Tibial nerve (tissue), 4 donors: Measurements from ENCODE around the gene CLCN2. TPM values are rescaled to one million over a fixed set of nuclear protein-coding genes. Genes with fewer than 3 reads are reported as not detected.

Experiments used
- DNase-seq, 2 donors: peaks; one replicate each; pipeline ENCODE4 v3.0.0-alpha.2; 2019; ENCODE audit warnings: low spot score in 2 of 2
- H3K27ac ChIP-seq, 4 donors: fragments of 200-600 bp; sonication (generic) in 3 of 4; one replicate each; pipeline ENCODE4 v1.5.1; 2017 to 2019; ENCODE audit warnings: mild to moderate bottlenecking in 1 of 4
- H3K27me3 ChIP-seq, 2 donors: fragments of 200-600 bp; sonication (generic) in 1 of 2; one replicate each; pipeline versions ENCODE4 v1.5.1 to v1.6.0; 2017 to 2019
- H3K36me3 ChIP-seq, 3 donors: fragments of 200-600 bp; sonication (generic); one replicate each; pipeline ENCODE4 v1.5.1; 2018 to 2019
- H3K4me1 ChIP-seq, 4 donors: fragments of 200-600 bp; sonication (generic) in 3 of 4; one replicate each; pipeline ENCODE4 v1.5.1; 2017 to 2019
- H3K4me3 ChIP-seq, 4 donors: fragments of 200-600 bp; sonication (generic) in 3 of 4; one replicate each; pipeline ENCODE4 v1.5.1; 2017 to 2019; ENCODE audit warnings: mild to moderate bottlenecking in 1 of 4, moderate library complexity in 1 of 4
- H3K9me3 ChIP-seq, 4 donors: fragments of 200-600 bp; sonication (generic) in 3 of 4; one replicate each; pipeline ENCODE4 v1.5.1; 2017 to 2019
- EP300 ChIP-seq, 2 donors: sonication (generic); formaldehyde crosslinking; IDR thresholded peaks; one replicate each; pipeline ENCODE4 v1.6.1; 2017; ENCODE audit warnings: antibody characterized with exemption in 2 of 2, mild to moderate bottlenecking in 1 of 2
- POLR2A ChIP-seq, 2 donors: fragments of 450-650 bp; IDR thresholded peaks; one replicate each; pipeline ENCODE4 v1.6.1; 2017; ENCODE audit warnings: antibody characterized with exemption in 2 of 2, mild to moderate bottlenecking in 2 of 2, moderate library complexity in 2 of 2
- WGBS, 2 donors: methylation state at CpG; one replicate each; pipeline ENCODE4 v1.1.5; 2018; 5-methylcytosine and 5-hydroxymethylcytosine counted together
- small RNA-seq: library from RNA; depleted of rRNA; stranded (forward); fragments of <200 nt; gene quantifications from one replicate; pipeline ENCODE3, GENCODE V24; 2016
- total RNA-seq, 4 donors: library from RNA; depleted of rRNA; stranded (reverse); fragments of >200 nt; gene quantifications; one replicate each; pipeline ENCODE4 v1.1.0, GENCODE V29; 2016
- TF ChIP-seq, protein P1 (sequence below), 5 experiments: fragments of 200-600 bp in 3 of 5; fragments of 450-650 bp in 2 of 5; sonication (generic) in 3 of 5; IDR thresholded peaks; one replicate each; pipeline ENCODE4 v1.5.1; 2016 to 2019; ENCODE audit warnings: antibody characterized with exemption in 5 of 5, mild to moderate bottlenecking in 3 of 5, moderate library complexity in 2 of 5

Gene CLCN2
- total RNA-seq, 4 donors from 2014 or later = 51.3 to 86.3 (median 54.9) TPM

DNA sequence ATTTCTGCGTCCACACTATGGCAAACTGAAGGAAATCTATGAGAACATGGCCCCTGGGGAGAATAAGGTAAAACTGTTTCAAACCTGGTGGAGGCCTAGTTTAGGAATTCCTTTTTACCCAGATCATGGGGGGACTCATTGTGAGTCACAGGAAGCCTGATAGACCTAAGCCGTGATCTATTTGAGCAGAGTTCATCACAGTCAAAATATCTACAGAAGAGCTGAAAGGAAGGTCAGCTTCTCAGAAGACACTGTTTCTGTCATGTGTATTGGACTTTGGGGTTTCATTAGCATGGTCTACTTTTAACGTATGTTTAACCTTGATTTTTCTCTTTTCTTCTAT is 61.1 kb downstream of the CLCN2 start:
- no peak overlapping the region for H3K27ac ChIP-seq
- H3K27me3 ChIP-seq = no peaks in the 10 kb centered on the region
- no peak for TF ChIP-seq POLR2A (IDR thresholded peaks at IDR 0.05)
- TF ChIP-seq, protein P1, sequence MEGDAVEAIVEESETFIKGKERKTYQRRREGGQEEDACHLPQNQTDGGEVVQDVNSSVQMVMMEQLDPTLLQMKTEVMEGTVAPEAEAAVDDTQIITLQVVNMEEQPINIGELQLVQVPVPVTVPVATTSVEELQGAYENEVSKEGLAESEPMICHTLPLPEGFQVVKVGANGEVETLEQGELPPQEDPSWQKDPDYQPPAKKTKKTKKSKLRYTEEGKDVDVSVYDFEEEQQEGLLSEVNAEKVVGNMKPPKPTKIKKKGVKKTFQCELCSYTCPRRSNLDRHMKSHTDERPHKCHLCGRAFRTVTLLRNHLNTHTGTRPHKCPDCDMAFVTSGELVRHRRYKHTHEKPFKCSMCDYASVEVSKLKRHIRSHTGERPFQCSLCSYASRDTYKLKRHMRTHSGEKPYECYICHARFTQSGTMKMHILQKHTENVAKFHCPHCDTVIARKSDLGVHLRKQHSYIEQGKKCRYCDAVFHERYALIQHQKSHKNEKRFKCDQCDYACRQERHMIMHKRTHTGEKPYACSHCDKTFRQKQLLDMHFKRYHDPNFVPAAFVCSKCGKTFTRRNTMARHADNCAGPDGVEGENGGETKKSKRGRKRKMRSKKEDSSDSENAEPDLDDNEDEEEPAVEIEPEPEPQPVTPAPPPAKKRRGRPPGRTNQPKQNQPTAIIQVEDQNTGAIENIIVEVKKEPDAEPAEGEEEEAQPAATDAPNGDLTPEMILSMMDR (IDR thresholded peaks at IDR 0.05) = no peak
- no peak for TF ChIP-seq EP300 (IDR thresholded peaks at IDR 0.05)
- H3K36me3 ChIP-seq = peaks cover 4 to 48% (median 25%) of the 10 kb centered on the region in 3 donors
- no peak for DNase-seq
- 73 to 74% methylated on average over 3 of the region's 3 CpGs for WGBS, 2 donors
- H3K9me3 ChIP-seq = no peaks in the 10 kb centered on the region
- H3K4me1 ChIP-seq = peaks cover 3 to 22% (median 10%) of the 10 kb centered on the region in 4 donors
- peak overlapping the region in 1 of 4 donors; percentile 90 for H3K4me3 ChIP-seq

DNA sequence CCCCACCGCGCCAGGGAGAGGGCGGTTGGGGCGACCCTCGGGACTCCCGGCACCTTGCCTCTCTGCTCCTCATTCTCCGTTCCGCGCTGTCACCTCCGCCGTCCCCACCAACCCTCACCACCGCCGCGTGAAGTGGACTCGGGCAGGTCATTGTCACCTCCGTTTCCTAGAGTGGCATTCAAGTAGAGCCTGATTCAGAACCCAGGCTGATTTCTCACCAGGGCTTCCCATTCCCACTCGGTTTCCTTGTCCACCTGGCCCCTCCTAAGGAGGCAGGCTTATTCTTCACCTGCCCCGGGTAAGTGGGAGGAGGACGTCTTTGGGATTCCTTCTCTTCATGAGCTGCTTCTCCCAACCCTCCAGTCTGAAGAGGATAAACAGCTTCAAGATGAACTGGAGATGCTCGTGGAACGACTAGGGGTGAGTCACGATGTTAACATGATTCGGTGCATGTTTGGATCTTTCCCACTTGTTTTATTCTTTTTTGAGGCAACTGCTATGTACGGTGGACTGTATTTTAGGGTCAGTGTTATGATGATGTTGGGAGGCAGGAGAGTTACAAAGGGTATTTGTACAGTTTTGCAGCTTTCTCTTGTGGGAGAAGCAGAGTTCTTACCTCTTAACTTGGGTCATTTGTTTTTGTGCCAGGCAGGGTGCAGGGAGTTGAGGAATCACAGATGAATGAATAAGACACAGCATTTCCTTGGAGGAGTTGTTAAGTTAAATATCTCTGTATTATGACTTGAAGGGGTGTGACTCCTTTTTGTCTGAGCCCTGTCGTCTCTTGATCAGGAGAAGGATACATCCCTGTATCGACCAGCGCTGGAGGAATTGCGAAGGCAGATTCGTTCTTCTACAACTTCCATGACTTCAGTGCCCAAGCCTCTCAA is 61.7 kb downstream of the CLCN2 start:
- H3K36me3 ChIP-seq = peaks cover 4 to 42% (median 25%) of the 10 kb centered on the region in 3 donors
- H3K4me1 ChIP-seq = peaks cover 3 to 22% (median 10%) of the 10 kb centered on the region in 4 donors
- 14 to 15% methylated on average over 29 of the region's 29 CpGs for WGBS, 2 donors
- H3K4me3 ChIP-seq = peak overlapping the region; percentile 66 to 90 (median 86)
- DNase-seq = no peak
- TF ChIP-seq EP300 (IDR thresholded peaks at IDR 0.05) (no peak), POLR2A (IDR thresholded peaks at IDR 0.05) (no peak)
- TF ChIP-seq, protein P1 (IDR thresholded peaks at IDR 0.05) = no peak
- H3K27ac ChIP-seq = peak overlapping the region in 3 of 4 donors; percentile 71 to 85 (median 83)
- H3K27me3 ChIP-seq = no peaks in the 10 kb centered on the region
- H3K9me3 ChIP-seq = no peaks in the 10 kb centered on the region

DNA sequence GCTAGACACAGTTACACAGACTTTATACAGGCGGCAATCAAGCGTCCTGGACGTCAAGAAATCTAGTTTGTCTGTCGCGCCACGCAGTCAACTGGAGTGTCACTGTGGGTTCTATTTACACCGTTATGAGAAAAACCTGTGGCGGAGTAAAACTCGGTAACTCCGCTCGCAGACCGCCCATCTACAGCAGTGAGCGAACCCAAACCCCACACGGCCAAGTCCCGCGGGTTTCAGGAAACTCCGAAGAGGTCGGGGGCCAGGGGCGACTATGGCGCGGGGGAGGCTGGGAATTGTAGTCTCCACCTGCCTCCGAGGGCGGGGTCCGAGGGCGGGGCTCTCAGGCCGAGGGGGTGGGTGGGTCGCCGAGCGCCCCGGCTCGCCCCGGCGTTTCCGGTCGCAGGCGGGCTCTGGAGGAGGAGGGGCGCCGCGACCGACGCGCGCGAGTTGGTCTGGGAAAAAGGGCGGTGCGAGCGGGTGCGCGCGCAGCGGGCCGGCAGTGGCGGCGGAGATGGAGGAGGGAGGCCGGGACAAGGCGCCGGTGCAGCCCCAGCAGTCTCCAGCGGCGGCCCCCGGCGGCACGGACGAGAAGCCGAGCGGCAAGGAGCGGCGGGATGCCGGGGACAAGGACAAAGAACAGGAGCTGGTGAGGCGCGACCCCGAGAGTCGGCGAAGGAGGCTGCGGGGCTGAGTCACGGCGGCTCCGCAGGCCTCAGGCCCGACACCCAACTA is 62.5 kb downstream of the CLCN2 start, which contains the start of gene PSMD2:
Gene PSMD2 (plus strand): TSS at position 483 of the 729 bp plus-strand sequence. CDS start 26 bp downstream, at position 509.
- DNase-seq = peak; percentile 92 to 94
- WGBS, 2 donors = 0 to 1% methylated on average over 60 to 67 of the region's 78 CpGs
- TF ChIP-seq, protein P1 (IDR thresholded peaks at IDR 0.05) = peak in 1 of 5 experiments; percentile 20
- TF ChIP-seq POLR2A (IDR thresholded peaks at IDR 0.05) (peak; percentile 21 to 77), EP300 (IDR thresholded peaks at IDR 0.05) (peak; percentile 22 to 80)

DNA sequence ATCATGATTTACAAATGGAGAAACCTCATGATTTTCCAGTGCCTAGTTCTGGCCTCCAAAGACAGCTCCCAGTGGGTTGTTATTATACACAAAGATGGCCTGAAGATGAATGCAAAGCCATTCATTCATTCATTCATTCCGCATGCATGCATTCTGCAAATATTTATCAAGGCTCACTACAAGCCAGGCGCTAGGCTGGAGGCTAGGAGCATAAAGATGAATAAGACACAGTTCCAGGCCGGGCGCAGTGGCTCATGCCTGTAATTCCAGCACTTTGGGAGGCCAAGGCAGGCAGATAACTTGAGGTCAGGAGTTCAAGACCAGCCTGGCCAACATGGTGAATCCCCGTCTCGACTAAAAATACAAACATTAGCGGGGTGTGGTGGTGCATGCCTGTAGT is 64.8 kb downstream of the CLCN2 start:
- WGBS, 2 donors = 67 to 78% methylated on average over 5 to 7 of the region's 7 CpGs
- no peak overlapping the region for H3K27ac ChIP-seq
- no peak for DNase-seq
- H3K4me3 ChIP-seq = no peak overlapping the region
- TF ChIP-seq POLR2A (IDR thresholded peaks at IDR 0.05) = no peak
- TF ChIP-seq, protein P1 (IDR thresholded peaks at IDR 0.05) = no peak
- TF ChIP-seq EP300 (IDR thresholded peaks at IDR 0.05) = no peak
- no peaks in the 10 kb centered on the region for H3K9me3 ChIP-seq
- no peaks in the 10 kb centered on the region for H3K27me3 ChIP-seq
- H3K36me3 ChIP-seq = peaks cover 0 to 11% (median under 1%) of the 10 kb centered on the region in 3 donors
- peaks cover 3 to 22% (median 10%) of the 10 kb centered on the region in 4 donors for H3K4me1 ChIP-seq

More for the DNA sequence above, 62.5 kb downstream of the CLCN2 start, which contains the start of gene PSMD2:
- Histone ChIP-seq H3K27ac (peak within 1 kb of the TSS; percentile 63 to 91 (median 84)), H3K4me1 (peaks cover 3 to 22% (median 10%) of the 10 kb centered on the region in 4 donors), H3K9me3 (no peaks in the 10 kb centered on the region), H3K27me3 (no peaks in the 10 kb centered on the region), H3K36me3 (peaks cover 4 to 34% (median 21%) of the 10 kb centered on the region in 3 donors), H3K4me3 (peak within 1 kb of the TSS; percentile 66 to 90 (median 86))

Small RNA genes within 50 kb of the gene (small RNA-seq; reads per million reads assigned to genes)
- 1,598 reads per million, percentile 99 among the genes with 10 or more reads in this experiment for gene SNORD66

Other genes starting within 250 kb of the CLCN2 start
- 10 to 100 TPM; 28.8 to 51.0 (median 36.5) TPM for gene EIF2B5, start 226.2 kb downstream of the CLCN2 start, total RNA-seq
- 10 to 100 TPM; 45.2 to 86.5 (median 66.1) TPM for gene DVL3, start 206.2 kb downstream of the CLCN2 start, total RNA-seq
- 100 to 1,000 TPM; 182 to 212 (median 199) TPM for gene AP2M1, start 186.8 kb downstream of the CLCN2 start, total RNA-seq
- 10 to 100 TPM; 51.6 to 96.9 (median 64.0) TPM for gene ABCF3, start 175.4 kb downstream of the CLCN2 start, total RNA-seq
- gene VWA5B2, start 132.0 kb downstream of the CLCN2 start, total RNA-seq = 1 to 10 TPM in 1 of 4 donors, under 1 TPM in 2, not detected in 1; 0.21 to 1.8 (median 0.22) TPM
- 10 to 100 TPM; 38.9 to 79.5 (median 58.7) TPM for gene ALG3, start 112.6 kb downstream of the CLCN2 start, total RNA-seq
- gene EEF1AKMT4, start 111.9 kb downstream of the CLCN2 start, total RNA-seq = 1 to 10 TPM in 3 of 4 donors, under 1 TPM in 1; 0.98 to 4.8 (median 2.5) TPM
- not detected for gene CAMK2N2, start 100.1 kb downstream of the CLCN2 start, total RNA-seq
- gene ECE2, start 85.6 kb downstream of the CLCN2 start, total RNA-seq = not detected
- 100 to 1,000 TPM; 122 to 226 (median 152) TPM for gene PSMD2, start 62.4 kb downstream of the CLCN2 start, total RNA-seq
- gene EIF4G1, start 47.0 kb downstream of the CLCN2 start, total RNA-seq = 100 to 1,000 TPM; 173 to 248 (median 192) TPM
- 10 to 100 TPM; 35.0 to 45.3 (median 39.6) TPM for gene FAM131A, start 24.0 kb downstream of the CLCN2 start, total RNA-seq
- gene POLR2H, start 105 bp upstream of the CLCN2 start, total RNA-seq = 100 to 1,000 TPM in 1 of 4 donors, 10 to 100 TPM in 3; 65.1 to 181 (median 95.3) TPM
- gene THPO, start 16.6 kb upstream of the CLCN2 start, total RNA-seq = under 1 TPM in 3 of 4 donors, not detected in 1; 0.20 to 0.84 (median 0.44) TPM
- gene CHRD, start 18.4 kb upstream of the CLCN2 start, total RNA-seq = 10 to 100 TPM; 29.1 to 44.6 (median 34.3) TPM
- 10 to 100 TPM in 1 of 4 donors, 1 to 10 TPM in 3; 4.8 to 13.8 (median 5.9) TPM for gene EPHB3, start 200.2 kb upstream of the CLCN2 start, total RNA-seq